ENCODE results near the gene BRAT1. TPM values are rescaled to one million over a fixed set of nuclear protein-coding genes. Genes with fewer than 3 reads are reported as not detected.
A peak's percentile ranks its signal among the peaks of the same experiment; 100 is the strongest.
"Not testable (repeated sequence)": the region's sequence is repeated elsewhere in the genome, so short reads cannot be mapped to it uniquely, and the experiment has no call there.

Gene BRAT1
- total and polyA plus RNA-seq, 2 experiments from 2014 or later: 19.2 to 45.0 TPM

GRCh38 chr7:2530994-2531795 is 24.1 kb downstream of the BRAT1 start:
- not testable (repeated sequence) for H3K9me3 ChIP-seq (ENCODE audit: low read depth); H3K4me3 ChIP-seq; H3K36me3 ChIP-seq (replicated peaks; ENCODE audit: insufficient read depth, low read depth); H3K4me2 ChIP-seq; H2AFZ ChIP-seq; H3K27me3 ChIP-seq; H3K79me2 ChIP-seq; DNase-seq (ENCODE audit: low spot score); H4K20me1 ChIP-seq (ENCODE audit: insufficient read depth, poor library complexity, severe bottlenecking); H3K9me2 ChIP-seq (replicated peaks; ENCODE audit: insufficient read depth)
- WGBS (ENCODE audit: low lambda C conversion rate, missing lambda C conversion rate): 85% methylated on average over 33 of the region's 43 CpGs
- Histone ChIP-seq H3K27ac (peak overlapping the region; percentile 55), H3K4me1 (ENCODE audit: insufficient read depth) (peaks cover 31% of the 10 kb centered on the region)

DNA sequence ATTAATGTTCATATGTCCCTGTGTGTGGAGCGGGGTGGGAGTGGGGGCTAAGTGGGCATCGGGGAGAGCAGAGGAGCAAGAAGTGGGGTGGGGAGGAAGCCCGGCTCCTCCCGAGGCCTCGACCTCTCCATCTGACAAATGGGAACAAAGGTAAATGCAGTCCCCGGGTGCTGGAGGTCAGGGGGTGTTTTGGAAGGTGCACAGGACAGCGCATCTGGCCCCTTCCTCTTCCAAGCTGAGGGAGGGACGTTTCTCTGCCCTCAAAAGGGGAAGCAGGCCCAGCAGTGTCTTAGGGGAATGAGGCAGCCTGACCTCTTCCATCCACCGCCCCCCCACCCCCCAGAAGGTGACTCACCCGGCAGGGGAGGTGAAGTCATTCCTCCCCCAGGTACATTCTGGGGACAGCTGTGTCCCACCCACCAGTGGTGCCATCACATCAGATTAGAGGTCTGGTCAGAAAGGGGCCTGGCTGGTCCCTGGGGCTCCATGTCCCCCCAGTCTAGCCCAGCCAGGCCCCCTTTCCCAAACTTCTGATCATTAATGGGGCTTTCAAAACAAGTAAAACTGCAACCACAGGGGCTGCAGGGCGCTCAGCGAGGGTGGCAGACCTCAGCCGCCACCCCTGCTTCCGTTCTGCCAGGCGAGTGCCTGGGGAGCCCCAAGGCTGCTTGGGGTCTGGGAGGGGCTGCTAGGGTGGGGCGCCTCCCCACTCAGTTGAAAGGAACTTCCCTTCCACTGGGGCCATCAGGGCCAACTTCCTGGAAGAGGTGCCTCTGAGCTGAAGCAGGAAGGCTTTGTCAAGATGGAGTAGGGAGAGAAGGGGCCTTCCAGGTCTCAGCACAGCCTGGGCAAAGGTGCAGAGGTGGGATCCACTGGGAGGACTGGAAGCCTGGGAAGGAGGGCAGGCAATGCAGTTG is 25.0 kb downstream of the BRAT1 start:
- no peak for DNase-seq (ENCODE audit: low spot score)
- H3K4me2 ChIP-seq: no peak overlapping the region
- H4K20me1 ChIP-seq (ENCODE audit: insufficient read depth, poor library complexity, severe bottlenecking): no peaks in the 10 kb centered on the region
- no peak overlapping the region for H3K4me3 ChIP-seq
- H3K36me3 ChIP-seq (replicated peaks; ENCODE audit: insufficient read depth, low read depth): no peaks in the 10 kb centered on the region
- peaks cover 31% of the 10 kb centered on the region for H3K4me1 ChIP-seq (ENCODE audit: insufficient read depth)
- H3K79me2 ChIP-seq: no peaks in the 10 kb centered on the region
- no peak overlapping the region for H2AFZ ChIP-seq
- no peaks in the 10 kb centered on the region for H3K9me2 ChIP-seq (replicated peaks; ENCODE audit: insufficient read depth)
- no peaks in the 10 kb centered on the region for H3K27me3 ChIP-seq
- 84% methylated on average over 16 of the region's 16 CpGs for WGBS (ENCODE audit: low lambda C conversion rate, missing lambda C conversion rate)
- TF ChIP-seq EZH2 (IDR thresholded peaks at IDR 0.05; ENCODE audit: borderline replicate concordance) (no peak), EZH2phosphoT487 (IDR thresholded peaks at IDR 0.05; ENCODE audit: low read depth, severe bottlenecking, unreplicated experiment) (no peak), CTCF (IDR thresholded peaks at IDR 0.05; ENCODE audit: poor library complexity) (no peak)
- H3K9me3 ChIP-seq (ENCODE audit: low read depth): no peaks in the 10 kb centered on the region
- peak overlapping the region; percentile 55 for H3K27ac ChIP-seq

GRCh38 chr7:2529161-2530070 is 25.9 kb downstream of the BRAT1 start:
- DNase-seq (ENCODE audit: low spot score): no peak
- TF ChIP-seq CTCF (IDR thresholded peaks at IDR 0.05; ENCODE audit: poor library complexity): no peak
- no peak for TF ChIP-seq EZH2 (IDR thresholded peaks at IDR 0.05; ENCODE audit: borderline replicate concordance)
- no peaks in the 10 kb centered on the region for H3K27me3 ChIP-seq
- no peaks in the 10 kb centered on the region for H4K20me1 ChIP-seq (ENCODE audit: insufficient read depth, poor library complexity, severe bottlenecking)
- H3K36me3 ChIP-seq (replicated peaks; ENCODE audit: insufficient read depth, low read depth): no peaks in the 10 kb centered on the region
- H3K9me2 ChIP-seq (replicated peaks; ENCODE audit: insufficient read depth): no peaks in the 10 kb centered on the region
- WGBS (ENCODE audit: low lambda C conversion rate, missing lambda C conversion rate): 85% methylated on average over 21 of the region's 30 CpGs
- peak overlapping the region; percentile 55 for H3K27ac ChIP-seq
- H3K9me3 ChIP-seq (ENCODE audit: low read depth): no peaks in the 10 kb centered on the region
- no peaks in the 10 kb centered on the region for H3K79me2 ChIP-seq
- H3K4me3 ChIP-seq: no peak overlapping the region
- peaks cover 37% of the 10 kb centered on the region for H3K4me1 ChIP-seq (ENCODE audit: insufficient read depth)
- no peak overlapping the region for H3K4me2 ChIP-seq
- no peak overlapping the region for H2AFZ ChIP-seq

Data from hepatocyte (in vitro differentiated cells).